GM19463 (cell line): ENCODE data around the gene NANOS2.

Experiments used
- ATAC-seq: cut with Tn5 transposase; IDR thresholded peaks from one replicate; pipeline ENCODE4 v1.9.1; 2021; ENCODE audit warnings: mild to moderate bottlenecking, moderate library complexity; ENCODE audit not compliant: unreplicated experiment

Gene NANOS2

DNA sequence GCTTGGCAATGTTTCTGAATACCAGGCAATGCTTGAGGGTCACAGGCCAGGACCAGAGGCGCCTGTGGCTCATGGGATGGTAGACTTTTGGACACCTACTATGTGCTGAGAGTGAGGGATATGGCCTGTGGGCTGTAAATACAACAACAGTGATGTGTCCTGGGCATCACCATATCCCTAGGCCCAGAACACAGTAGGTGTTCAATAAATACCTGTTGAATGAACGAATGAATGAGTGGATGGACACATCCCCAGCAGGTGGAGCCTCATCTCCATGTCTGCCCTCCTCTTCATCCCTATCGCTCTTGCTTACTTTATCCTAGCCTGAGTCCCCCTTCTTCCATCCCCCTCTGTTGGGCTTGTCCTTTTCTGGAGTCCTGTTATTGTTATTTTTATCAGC lies 16.5 kb upstream of the NANOS2 start:
- no peak for ATAC-seq

DNA sequence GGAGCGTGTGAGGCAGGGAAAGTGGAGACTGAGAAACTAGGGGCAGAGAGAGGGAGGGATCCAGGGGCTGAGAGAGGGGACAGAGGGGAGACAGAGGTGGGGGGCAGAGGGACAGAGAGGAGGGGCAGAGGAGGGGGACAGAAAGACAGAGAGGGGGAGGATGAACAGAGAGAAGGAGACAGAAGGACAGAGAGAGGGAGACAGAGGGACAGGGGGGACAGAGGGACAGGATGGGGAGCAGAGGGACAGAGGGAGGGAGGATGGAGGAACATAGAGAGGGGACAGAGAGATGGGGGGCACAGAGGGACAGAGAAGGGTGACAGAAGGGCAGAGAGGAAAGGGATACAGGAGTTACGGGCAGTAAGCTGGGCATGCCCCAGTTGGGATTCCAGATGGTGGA lies 14.7 kb upstream of the NANOS2 start:
- no peak for ATAC-seq

- ATAC-seq: no peak
These were observed 13.1 kb upstream of the NANOS2 start for GRCh38 chr19:45927565-45928261.

DNA sequence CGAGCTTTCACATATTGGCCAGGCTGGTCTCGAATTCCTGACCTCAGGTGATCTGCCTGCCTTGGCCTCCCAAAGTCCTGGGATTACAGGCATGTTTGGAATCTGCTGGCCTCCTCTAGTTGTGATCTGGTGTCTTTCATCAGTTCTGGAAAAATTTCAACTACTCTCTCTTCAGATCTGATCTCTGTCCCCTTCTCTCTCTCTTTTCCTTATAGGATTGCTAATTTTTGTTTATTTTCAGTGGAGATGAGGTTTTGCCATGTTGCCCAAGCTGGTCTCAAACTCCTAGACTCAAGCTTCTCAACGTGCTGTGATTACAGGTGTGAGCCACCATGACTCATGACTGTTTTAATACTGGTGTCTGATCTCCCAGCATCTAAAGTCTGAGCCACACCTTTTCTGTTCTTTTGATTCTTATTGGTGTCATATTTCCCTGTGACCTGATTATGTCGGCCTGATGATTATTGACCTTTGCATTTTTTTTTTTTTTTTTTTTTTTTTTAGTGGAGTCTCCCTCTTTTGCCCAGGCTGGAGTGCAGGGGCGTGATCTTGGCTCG lies 10.4 kb upstream of the NANOS2 start:
- no peak for ATAC-seq

GRCh38 chr19:45922281-45922680 lies 7.7 kb upstream of the NANOS2 start:
- no peak for ATAC-seq

GRCh38 chr19:45920458-45920857 lies 5.9 kb upstream of the NANOS2 start:
- ATAC-seq: no peak

GRCh38 chr19:45919678-45920077 lies 5.1 kb upstream of the NANOS2 start:
- no peak for ATAC-seq

- no peak for ATAC-seq
These were observed 4.1 kb upstream of the NANOS2 start for GRCh38 chr19:45918721-45919120.

DNA sequence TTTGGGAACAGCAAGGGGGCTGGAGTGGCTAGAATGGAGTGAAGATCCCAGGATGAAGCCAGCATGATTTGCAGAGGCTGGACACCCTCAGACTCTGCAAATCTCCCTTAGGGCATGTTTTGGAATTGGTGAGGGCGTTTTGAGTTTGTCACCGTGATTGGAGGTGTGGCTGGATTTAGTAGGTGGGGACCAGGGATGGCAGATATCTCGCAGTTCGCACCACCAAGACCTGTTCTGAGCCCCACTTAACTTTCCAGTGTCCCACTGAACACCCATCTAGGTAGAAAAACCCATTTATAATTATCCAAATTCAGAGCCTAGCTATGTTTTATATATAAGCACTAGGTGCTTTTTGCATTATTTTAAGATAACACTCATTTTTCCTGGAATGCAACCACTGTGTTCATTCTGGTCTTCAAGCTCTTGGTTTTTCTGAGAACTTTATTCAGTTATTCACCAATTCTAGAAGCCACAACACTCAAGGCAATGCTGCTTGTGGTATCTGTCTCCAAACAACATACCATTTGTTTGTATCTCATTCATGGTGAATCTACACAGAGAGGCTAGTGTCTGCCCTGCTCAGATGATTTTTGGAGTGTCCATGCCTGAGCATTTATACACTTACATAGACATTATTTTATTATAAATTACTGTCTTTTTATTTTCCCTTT lies 3.0 kb upstream of the NANOS2 start:
- no peak for ATAC-seq

GRCh38 chr19:45911291-45911690 lies 3.3 kb downstream of the NANOS2 start:
- ATAC-seq: no peak

DNA sequence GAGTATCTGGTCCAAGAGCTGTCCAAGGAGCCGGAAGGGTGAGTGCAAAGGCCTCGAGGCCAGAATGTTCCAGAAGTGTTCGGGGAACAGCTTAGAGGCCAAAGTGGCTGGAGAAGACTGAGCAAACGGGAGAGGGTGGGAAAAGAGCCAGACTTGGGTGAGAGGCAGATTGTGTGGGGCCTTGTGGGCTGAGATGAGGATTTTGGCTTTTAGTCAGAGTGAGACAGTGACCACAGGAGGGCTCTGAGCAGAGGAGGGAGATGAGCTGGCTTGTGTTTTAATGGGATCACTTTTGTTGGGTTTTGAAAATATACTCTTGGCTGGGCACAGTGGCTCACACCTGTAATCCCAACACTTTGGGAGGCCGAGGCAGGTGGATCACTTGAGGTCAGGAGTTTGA lies 5.6 kb downstream of the NANOS2 start:
- ATAC-seq: no peak

- ATAC-seq: no peak
These were observed 8.4 kb downstream of the NANOS2 start for GRCh38 chr19:45906221-45906620.

DNA sequence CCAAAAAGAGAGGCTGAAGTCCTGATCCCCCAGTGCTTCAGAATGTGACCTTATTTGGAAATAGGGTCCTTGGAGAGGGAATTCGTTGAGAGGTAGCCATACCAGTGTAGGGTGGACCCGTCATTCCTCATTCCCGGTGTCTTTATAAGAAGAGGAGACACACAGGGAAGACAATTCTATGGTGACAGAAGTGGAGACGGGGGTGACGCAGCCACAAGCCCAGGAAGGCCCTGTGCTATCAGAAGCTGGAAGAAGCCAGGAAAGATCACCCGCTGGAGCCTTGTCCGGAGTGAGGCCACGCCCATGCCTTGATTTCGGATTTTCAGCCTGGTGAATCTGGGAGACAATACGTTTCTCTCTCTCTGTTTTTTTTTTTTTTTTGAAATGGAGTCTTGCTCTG lies 9.6 kb downstream of the NANOS2 start:
- ATAC-seq: no peak

- peak; percentile 78 for ATAC-seq
These were observed 11.6 kb downstream of the NANOS2 start for GRCh38 chr19:45902651-45903625.

DNA sequence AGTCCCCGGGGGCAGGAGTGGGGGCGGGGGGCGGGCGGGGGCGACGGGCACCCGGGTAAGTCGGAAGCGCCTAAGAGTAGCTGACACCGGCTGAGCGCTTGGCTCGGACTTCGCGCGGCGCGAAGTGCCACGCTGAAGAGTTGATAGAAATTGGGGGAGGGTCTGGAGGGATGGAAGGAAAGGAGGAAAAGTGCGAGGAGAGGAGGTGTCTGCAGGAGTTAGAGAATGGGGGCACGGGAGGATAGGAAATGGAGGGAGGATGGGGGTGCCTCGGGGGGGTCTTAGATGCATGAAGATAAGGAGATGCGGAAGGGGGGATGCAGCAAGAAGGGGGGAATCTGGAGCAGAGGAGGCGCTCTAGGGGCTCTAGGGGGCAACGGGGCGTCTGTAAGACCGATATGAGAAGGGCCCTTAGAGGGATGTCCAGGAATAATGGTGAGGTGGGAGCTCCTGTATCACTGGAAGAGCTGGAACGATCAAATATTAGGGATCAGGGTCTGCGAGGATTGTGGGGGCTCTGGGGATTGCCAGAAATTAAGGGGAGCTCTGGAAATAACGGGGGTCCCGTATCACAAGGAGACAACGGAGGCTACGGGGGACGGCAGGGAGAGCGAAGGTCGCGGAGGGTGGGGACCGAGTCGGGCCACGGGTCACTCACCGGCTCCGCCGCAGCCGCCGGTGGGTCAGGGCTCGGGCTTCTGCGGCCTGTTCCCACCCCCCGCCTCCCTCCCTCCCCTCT lies 12.5 kb downstream of the NANOS2 start, which contains the start of gene MYPOP:
Gene MYPOP, minus strand, starts transcription at position 702 of the 739 bp plus-strand sequence. CDS start 840 bp downstream, outside the sequence.
- ATAC-seq: no peak

- ATAC-seq: no peak
These were observed 13.1 kb downstream of the NANOS2 start for GRCh38 chr19:45901432-45901911.

DNA sequence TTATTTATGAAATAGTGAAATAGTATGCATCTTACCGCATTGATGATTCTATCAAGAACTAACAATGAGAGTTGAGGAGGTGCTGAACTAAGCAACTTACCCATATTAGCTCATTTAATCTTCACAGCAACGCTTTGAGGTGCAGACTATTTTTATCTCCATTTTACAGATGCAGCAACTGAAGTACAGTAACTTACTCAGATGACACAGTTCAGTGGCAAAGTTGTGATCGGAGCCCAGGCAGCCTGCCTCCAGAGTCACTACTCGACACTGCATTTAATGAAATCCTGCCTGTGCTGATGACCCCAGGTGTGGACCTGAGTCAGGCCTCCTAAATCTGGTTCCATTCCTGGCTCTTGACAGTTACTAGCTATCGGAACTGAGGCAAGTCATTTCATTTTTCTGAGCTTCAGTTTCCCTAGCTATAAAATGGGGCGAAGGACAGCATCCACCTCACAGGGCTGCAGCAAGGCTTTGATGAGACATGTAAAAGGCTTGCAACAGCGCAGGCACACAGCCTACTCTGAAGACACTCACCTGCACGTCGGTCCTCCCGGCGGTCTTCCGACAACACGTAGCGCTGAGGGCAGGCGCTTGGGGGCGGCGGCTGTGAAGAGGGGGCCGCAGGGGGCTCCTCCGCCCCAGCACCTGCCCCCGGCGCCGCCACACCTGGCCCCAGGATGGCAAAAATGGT lies 13.7 kb downstream of the NANOS2 start:
- no peak for ATAC-seq

DNA sequence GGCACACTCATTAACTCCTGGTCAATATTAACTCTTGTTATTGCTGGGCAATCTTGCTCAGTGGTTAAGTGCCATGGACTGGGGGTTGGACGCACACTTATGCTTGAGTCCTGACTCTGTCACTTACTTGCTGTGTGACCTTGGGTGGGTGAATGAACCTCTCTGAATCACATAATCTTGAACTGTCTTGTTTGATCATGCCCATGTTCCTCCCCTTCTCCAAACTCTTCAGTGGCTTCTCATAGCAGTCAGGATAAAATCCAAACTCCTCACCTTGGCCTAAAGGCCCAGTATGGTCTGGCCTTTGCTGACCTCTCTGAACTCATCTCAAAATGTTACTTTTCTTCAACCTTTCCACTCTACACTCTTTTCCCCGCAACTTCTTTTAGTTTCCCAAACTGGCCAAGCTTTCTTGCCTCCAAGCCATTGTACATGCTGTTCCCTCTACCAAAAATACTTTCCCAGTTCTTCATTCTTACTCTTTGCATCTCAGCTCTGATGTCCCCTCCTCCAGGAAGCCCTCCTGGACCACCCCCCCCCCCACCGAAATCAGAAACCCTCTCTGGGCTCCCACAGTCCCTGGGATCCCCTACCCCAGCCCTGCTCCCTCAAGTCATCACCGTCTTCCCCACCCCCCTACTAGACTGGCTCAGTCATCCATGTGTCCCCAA lies 14.5 kb downstream of the NANOS2 start:
- ATAC-seq: no peak

DNA sequence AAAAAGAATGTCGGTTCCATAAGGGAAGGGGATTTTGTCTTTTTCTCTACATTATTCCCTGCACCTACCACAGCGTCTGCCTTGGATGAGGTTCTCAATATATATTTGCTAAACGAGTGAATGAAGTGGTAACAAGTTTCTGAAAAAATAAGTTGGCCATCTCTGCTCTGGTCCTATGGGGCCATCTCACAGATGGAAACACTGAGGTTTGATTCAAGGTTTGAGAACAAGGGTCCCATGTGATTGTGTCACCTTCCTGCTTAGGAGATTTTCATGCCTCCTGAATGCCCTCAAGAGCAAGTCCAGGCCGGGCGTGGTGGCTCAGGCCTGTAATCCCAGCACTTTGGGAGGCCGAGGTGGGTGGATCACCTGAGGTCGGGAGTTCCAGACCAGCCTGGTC lies 15.3 kb downstream of the NANOS2 start:
- ATAC-seq: no peak
